COLO668 (cell line): ENCODE measurements around the gene NDOR1.

Source experiments
- DNase-seq: peaks from one replicate; lab custom pipeline; 2025; ENCODE audit not compliant: unreplicated experiment; lab: John Stamatoyannopoulos, UW

NDOR1 gene

GRCh38 chr9:137205126-137206069 is at the start of gene NDOR1, which contains the start of gene TMEM203:
TSS of gene NDOR1 (plus strand) at chr9:137205700. CDS start at chr9:137205778, 78 bp downstream.
TSS of gene TMEM203 (minus strand) at chr9:137205648. CDS start at chr9:137205414, 234 bp downstream.
- peak; percentile 93 for DNase-seq

DNA sequence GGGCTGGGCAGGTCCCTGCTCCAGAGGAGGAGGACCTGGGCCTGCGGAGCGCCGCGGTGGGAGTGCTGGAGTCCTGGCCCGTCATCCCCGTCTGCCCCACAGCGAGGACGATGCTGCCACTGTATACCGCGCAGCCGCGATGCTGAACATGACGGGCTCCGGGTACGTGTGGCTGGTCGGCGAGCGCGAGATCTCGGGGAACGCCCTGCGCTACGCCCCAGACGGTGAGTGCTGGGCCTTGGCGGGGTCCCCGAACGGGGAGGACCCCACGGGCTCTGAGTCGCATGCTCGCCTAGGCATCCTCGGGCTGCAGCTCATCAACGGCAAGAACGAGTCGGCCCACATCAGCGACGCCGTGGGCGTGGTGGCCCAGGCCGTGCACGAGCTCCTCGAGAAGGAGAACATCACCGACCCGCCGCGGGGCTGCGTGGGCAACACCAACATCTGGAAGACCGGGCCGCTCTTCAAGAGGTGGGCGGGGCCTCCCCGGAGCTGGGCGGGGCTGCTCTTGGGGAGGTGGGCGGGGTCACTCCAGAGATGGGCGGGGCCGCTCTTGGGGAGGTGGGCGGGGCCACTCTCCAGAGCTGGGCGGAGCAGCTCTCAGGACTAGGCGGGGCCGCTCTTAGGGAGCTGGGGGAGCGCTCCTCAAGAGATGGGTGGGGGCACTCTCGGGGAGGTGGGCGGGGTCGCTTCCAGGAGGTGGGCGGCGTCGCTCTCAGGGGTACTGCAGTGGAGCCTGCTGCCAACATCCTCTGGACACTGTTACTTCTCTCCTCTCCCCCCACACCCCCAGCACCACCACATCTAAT is 48.7 kb upstream of the NDOR1 start:
- peak; percentile 52 for DNase-seq

GRCh38 chr9:137157618-137158415 is 47.7 kb upstream of the NDOR1 start:
- no peak for DNase-seq

- DNase-seq, result peak; percentile 41
Measured at GRCh38 chr9:137158625-137159024, 46.9 kb upstream of the NDOR1 start.

- no peak for DNase-seq
Measured at GRCh38 chr9:137159105-137160053, 46.1 kb upstream of the NDOR1 start.

DNA sequence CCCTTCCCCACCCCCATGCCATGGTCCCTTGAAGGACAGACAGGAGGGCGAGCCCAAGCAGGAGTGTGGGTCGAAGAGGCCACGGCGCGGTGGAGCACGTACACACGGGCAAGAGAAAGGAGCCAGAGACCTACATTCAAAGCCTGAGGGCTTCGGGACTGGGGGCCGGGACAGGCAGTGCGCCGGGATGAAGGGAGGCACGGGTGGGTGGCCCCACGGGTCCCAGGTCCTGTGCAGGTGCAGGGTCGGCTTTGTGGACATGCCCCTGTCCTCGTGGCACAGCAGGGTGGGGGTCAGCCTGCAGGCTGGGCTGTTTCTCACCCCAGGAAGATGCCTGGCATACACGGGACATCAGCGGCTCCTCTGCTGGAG is 45.5 kb upstream of the NDOR1 start:
- DNase-seq, result no peak

DNA sequence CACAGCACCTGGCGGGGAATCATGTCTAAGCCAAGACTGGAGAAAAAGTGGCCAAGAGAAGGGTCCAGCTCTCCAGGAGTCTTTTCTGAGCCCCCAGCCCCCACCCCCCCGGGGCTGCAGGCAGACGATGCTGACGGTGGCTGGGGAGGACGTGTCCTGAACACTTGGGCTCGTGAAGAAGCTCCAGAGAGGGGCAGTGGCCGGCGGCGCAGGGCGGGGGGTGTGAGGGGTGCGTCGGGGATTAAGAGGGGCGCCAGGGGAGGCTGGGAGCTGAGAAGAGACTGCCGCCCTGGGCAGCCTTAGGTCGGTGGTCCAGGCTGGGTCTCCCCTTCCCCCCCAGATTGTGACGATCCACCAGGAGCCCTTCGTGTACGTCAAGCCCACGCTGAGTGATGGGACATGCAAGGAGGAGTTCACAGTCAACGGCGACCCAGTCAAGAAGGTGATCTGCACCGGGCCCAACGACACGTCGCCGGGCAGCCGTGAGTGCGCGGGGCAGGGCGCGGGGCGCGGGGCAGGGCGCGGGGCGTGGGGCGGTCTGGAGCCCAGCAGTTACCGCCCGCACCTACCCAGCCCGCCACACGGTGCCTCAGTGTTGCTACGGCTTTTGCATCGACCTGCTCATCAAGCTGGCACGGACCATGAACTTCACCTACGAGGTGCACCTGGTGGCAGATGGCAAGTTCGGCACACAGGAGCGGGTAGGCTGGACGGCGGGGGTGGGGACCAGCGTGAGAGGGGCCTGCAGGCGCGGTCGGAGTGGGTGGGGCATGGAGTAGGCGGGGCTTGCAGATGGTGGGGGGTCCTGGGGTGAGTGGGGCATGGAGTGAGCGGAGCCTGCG is 44.6 kb upstream of the NDOR1 start:
- peak; percentile 83 for DNase-seq

DNA sequence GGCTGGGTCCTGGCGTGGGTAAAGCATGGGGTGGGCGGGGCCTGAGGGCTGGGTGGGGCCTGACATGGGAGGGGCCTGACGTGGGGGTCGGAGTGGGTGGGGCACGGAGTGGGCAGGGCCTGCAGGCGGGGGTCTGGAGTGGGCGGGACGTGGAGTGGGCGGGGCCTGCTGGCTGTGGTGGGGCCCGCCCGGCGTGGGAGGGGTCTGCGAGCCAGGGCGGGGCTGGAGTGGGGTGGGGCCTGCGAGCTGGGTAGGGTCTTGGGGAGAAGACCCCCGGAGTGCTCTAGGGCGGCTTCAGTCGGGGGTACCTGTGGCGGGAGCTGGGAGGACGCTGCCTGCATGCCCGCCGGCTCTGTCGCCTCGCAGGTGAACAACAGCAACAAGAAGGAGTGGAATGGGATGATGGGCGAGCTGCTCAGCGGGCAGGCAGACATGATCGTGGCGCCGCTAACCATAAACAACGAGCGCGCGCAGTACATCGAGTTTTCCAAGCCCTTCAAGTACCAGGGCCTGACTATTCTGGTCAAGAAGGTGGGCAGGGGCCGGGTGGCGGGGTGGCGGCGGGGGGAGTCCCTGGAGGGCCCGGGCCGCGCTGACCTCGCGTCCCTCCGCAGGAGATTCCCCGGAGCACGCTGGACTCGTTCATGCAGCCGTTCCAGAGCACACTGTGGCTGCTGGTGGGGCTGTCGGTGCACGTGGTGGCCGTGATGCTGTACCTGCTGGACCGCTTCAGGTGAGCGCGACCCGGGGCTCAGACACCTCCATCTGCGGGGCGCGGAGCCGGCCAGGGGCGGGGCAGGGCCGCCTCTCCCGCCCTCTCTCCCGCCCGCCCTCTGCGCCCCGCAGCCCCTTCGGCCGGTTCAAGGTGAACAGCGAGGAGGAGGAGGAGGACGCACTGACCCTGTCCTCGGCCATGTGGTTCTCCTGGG is 43.7 kb upstream of the NDOR1 start:
- peak; percentile 60 for DNase-seq

DNA sequence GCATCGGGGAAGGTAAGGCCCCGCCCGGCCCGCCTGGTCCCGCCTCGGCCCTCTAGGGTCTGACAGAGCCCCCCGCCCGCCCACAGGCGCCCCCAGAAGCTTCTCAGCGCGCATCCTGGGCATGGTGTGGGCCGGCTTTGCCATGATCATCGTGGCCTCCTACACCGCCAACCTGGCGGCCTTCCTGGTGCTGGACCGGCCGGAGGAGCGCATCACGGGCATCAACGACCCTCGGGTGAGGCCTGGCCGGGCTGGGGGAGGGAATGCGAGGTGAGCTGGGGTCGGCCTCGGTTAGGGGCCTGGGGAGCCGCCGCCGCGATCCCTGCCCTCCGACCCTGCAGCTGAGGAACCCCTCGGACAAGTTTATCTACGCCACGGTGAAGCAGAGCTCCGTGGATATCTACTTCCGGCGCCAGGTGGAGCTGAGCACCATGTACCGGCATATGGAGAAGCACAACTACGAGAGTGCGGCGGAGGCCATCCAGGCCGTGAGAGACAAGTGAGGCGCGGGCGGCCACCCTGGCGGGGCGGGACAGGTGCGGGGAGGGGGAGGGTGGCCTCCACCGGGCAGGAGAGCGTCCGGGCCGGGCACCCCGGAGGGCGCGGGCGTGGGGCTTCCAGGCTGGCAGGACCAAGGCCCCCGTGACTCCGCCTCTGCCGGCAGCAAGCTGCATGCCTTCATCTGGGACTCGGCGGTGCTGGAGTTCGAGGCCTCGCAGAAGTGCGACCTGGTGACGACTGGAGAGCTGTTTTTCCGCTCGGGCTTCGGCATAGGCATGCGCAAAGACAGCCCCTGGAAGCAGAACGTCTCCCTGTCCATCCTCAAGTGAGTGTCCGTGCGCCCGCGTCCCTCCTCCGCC is 42.8 kb upstream of the NDOR1 start:
- DNase-seq, result peak; percentile 71

GRCh38 chr9:137163365-137163715 is 42.2 kb upstream of the NDOR1 start:
- no peak for DNase-seq

- DNase-seq, result no peak
Measured at GRCh38 chr9:137163805-137164204, 41.7 kb upstream of the NDOR1 start.

DNA sequence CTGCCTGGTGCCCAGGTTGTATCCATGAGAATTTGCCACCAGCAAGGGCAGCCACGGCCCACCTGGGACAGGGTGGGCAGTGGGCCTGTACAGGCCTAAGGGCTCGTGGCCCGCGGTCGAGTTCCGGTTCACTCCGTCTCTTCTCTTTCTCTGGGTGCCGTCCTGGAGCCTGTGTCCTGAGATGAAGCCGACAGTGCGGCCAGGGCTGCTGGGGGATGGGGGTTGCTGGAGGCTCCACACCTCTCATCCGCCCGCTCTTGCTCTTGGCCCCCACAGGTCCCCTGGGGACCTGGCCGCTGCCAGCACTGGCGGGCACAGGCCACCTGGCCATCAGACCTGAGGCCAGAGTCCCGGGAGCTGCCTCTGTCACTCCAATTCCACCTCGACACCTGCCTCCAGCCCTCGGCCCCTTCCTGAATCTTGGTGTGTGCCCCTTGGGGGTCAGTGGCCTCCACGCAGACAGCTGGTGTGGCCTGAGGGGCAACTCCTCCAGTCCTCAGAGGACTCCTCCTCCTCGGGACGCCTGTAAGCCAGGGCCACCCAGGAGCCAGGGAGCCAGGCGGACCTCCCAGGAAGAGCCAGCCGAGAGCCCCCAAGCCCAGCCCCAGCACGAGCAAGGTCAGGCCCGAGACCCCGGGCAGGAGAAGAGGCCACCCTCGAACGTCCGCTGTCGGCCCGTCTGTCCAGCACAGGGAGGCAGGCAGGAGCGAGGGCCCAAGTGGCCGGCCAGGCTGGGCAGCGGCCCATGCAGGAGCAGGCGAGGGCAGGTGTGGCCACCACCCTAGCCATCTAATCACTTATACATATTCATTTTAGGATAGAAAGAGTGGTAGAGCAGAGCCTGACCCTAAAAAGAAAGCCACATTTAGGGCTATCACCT is 40.9 kb upstream of the NDOR1 start:
- DNase-seq, result no peak

GRCh38 chr9:137165250-137165836 is 40.2 kb upstream of the NDOR1 start:
- DNase-seq, result no peak

DNA sequence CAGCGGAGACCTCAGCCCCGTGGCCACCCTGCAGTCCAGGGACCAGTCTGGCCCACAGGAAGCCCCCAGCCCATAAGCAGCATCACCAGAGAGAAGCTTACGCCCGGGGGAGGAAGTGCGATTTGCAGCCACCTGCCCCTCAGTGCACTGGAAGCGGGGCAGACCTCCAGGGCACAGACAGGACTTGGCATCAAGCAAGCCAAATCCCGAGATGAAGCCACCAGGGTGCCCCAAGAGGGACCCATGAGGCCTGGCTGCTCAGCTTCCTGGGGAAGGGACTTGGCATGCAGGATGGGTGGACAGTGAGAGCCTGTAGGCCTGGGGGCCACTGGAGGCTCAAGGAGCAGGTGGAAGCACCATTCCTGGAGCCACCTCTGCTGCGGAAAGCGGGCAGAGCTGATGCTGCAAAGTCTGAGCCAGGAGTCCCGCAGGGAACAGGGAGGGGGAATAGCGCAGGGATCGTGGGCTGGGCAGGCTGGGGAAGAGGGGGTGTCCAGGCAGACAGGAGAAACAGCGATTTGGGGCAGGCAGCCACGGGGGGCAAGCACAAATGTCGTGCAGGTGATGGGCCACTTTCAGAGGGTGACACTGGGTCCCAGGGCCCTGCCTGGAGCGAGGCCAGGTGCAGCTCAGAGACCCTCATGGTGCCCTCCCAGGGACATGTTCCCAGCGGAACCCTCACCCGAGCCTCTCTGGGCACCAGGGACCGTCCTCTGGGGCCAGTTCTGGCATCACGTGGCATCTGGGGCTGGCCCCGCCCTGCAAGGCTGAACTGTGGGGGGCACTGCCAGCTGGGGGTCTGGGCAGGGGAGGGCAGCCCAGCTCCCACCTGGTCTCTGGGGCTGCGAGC is 38.9 kb upstream of the NDOR1 start:
- DNase-seq, result no peak

GRCh38 chr9:137167277-137167746 is 38.2 kb upstream of the NDOR1 start:
- peak; percentile 39 for DNase-seq
